Neutrophil (primary cell): ENCODE data around the gene TNF.
A peak's percentile ranks its signal among the peaks of the same experiment; 100 is the strongest.

Experiments
- H3K27ac ChIP-seq: fragments of 200-600 bp; sonication (generic); 2 replicates; pipeline ENCODE4 v1.5.1; 2016; ENCODE audit warnings: mild to moderate bottlenecking, moderate library complexity
- H3K27me3 ChIP-seq: fragments of 200-600 bp; sonication (generic); 2 replicates; pipeline ENCODE4 v1.6.0; 2016; ENCODE audit warnings: mild to moderate bottlenecking
- H3K36me3 ChIP-seq: fragments of 200-600 bp; sonication (generic); 2 replicates; pipeline ENCODE4 v1.5.1; 2017
- H3K4me1 ChIP-seq, 2 experiments: fragments of 200-600 bp in 1 of 2; sonication (generic) in 1 of 2; 1 replicate in 1 of 2; 2 replicates in 1 of 2; pipeline versions ENCODE4 v1.5.1 to v1.6.1; 2013 to 2016; ENCODE audit warnings: low read depth in 1 of 2, low read length in 1 of 2, mild to moderate bottlenecking in 1 of 2, moderate library complexity in 1 of 2; ENCODE audit not compliant: control insufficient read depth in 1 of 2, insufficient read depth in 1 of 2
- H3K4me3 ChIP-seq, 2 experiments: fragments of 200-600 bp in 1 of 2; sonication (generic) in 1 of 2; 1 replicate in 1 of 2; 2 replicates in 1 of 2; pipeline ENCODE4 v1.5.1; 2013 to 2016; ENCODE audit warnings: low read depth in 1 of 2, low read length in 1 of 2, mild to moderate bottlenecking in 1 of 2, moderate library complexity in 1 of 2
- H3K9me3 ChIP-seq: fragments of 200-600 bp; sonication (generic); 2 replicates; pipeline ENCODE4 v1.5.1; 2016
- CTCF ChIP-seq: fragments of 200-600 bp; sonication (generic); IDR thresholded peaks from 2 replicates; pipeline ENCODE4 v1.5.1; 2016; ENCODE audit warnings: antibody characterized with exemption

Gene TNF

GRCh38 chr6:31545291-31545690 is 30.1 kb upstream of the TNF start:
- Histone ChIP-seq H3K9me3 (no peaks in the 10 kb centered on the region), H3K4me1 (peaks cover 49 to 56% of the 10 kb centered on the region in 2 experiments), H3K27me3 (no peaks in the 10 kb centered on the region), H3K27ac (no peak overlapping the region), H3K4me3 (no peak overlapping the region), H3K36me3 (peaks cover under 1% of the 10 kb centered on the region)
- TF ChIP-seq CTCF: no peak

GRCh38 chr6:31546339-31546957 is 28.9 kb upstream of the TNF start, which contains the start of gene ATP6V1G2:
ATP6V1G2 (minus strand) TSS chr6:31546608; CDS start chr6:31546559, 49 bp downstream.
- Histone ChIP-seq H3K9me3 (no peaks in the 10 kb centered on the region), H3K4me1 (peaks cover 49 to 53% of the 10 kb centered on the region in 2 experiments)
- TF ChIP-seq CTCF: peak; percentile 98

GRCh38 chr6:31546958-31547726 is 28.2 kb upstream of the TNF start, which contains the start of gene NFKBIL1:
NFKBIL1 (plus strand) TSS chr6:31547608; CDS start chr6:31547695, 87 bp downstream.
- peak; percentile 41 for TF ChIP-seq CTCF
- H3K4me1 ChIP-seq: peaks cover 56 to 58% of the 10 kb centered on the region in 2 experiments

More at GRCh38 chr6:31546339-31546957, 28.9 kb upstream of the TNF start, which contains the start of gene ATP6V1G2:
- Histone ChIP-seq H3K36me3 (no peaks in the 10 kb centered on the region), H3K4me3 (peak within 1 kb of the TSS; percentile 64 to 72), H3K27me3 (no peaks in the 10 kb centered on the region), H3K27ac (peak within 1 kb of the TSS; percentile 89)

GRCh38 chr6:31547727-31548543 is 27.4 kb upstream of the TNF start:
- Histone ChIP-seq H3K9me3 (no peaks in the 10 kb centered on the region), H3K27ac (peak overlapping the region; percentile 89), H3K27me3 (no peaks in the 10 kb centered on the region), H3K4me1 (peaks cover 55 to 57% of the 10 kb centered on the region in 2 experiments), H3K4me3 (peak overlapping the region; percentile 64 to 72), H3K36me3 (no peaks in the 10 kb centered on the region)
- peak; percentile 3 for TF ChIP-seq CTCF

More at GRCh38 chr6:31546958-31547726, 28.2 kb upstream of the TNF start, which contains the start of gene NFKBIL1:
- no peaks in the 10 kb centered on the region for H3K27me3 ChIP-seq
- H3K4me3 ChIP-seq: peak within 1 kb of the TSS; percentile 64 to 72
- H3K9me3 ChIP-seq: no peaks in the 10 kb centered on the region
- peak within 1 kb of the TSS; percentile 89 for H3K27ac ChIP-seq
- H3K36me3 ChIP-seq: no peaks in the 10 kb centered on the region

- Histone ChIP-seq H3K9me3 (no peaks in the 10 kb centered on the region), H3K4me3 (no peak overlapping the region), H3K27me3 (no peaks in the 10 kb centered on the region), H3K4me1 (peaks cover 57 to 60% of the 10 kb centered on the region in 2 experiments), H3K36me3 (no peaks in the 10 kb centered on the region), H3K27ac (peak overlapping the region; percentile 89)
- no peak for TF ChIP-seq CTCF
These were observed 26.9 kb upstream of the TNF start for GRCh38 chr6:31548544-31548873.
